ENCODE results near the gene OTUD5. TPM values are rescaled to one million over a fixed set of nuclear protein-coding genes. Genes with fewer than 3 reads are reported as not detected.

Gene OTUD5
- total and polyA plus RNA-seq, 2 donors from 2014 or later = 40.2 to 56.2 TPM

Other genes with a start within 250 kb of the OTUD5 start
- 0.94 TPM for gene GLOD5, start 195.9 kb downstream of the OTUD5 start, total RNA-seq
- gene GLOD5, start 195.9 kb downstream of the OTUD5 start, polyA plus RNA-seq (ENCODE audit: insufficient read depth, low read depth, low replicate concordance) = 12.6 TPM
- gene GATA1, start 171.0 kb downstream of the OTUD5 start, total RNA-seq = 0.60 TPM
- gene GATA1, start 171.0 kb downstream of the OTUD5 start, polyA plus RNA-seq (ENCODE audit: insufficient read depth, low read depth, low replicate concordance) = not detected
- 96.9 TPM for gene HDAC6, start 155.5 kb downstream of the OTUD5 start, total RNA-seq
- 123 TPM for gene HDAC6, start 155.5 kb downstream of the OTUD5 start, polyA plus RNA-seq (ENCODE audit: insufficient read depth, low read depth, low replicate concordance)
- 0.19 TPM for gene ERAS, start 131.1 kb downstream of the OTUD5 start, total RNA-seq
- 0.43 TPM for gene ERAS, start 131.1 kb downstream of the OTUD5 start, polyA plus RNA-seq (ENCODE audit: insufficient read depth, low read depth, low replicate concordance)
- 131 TPM for gene PCSK1N, start 122.0 kb downstream of the OTUD5 start, total RNA-seq
- 331 TPM for gene PCSK1N, start 122.0 kb downstream of the OTUD5 start, polyA plus RNA-seq (ENCODE audit: insufficient read depth, low read depth, low replicate concordance)
- 44.8 TPM for gene TIMM17B, start 59.8 kb downstream of the OTUD5 start, total RNA-seq
- gene TIMM17B, start 59.8 kb downstream of the OTUD5 start, polyA plus RNA-seq (ENCODE audit: insufficient read depth, low read depth, low replicate concordance) = 109 TPM
- gene PQBP1, start 59.7 kb downstream of the OTUD5 start, total RNA-seq = 61.3 TPM
- 93.4 TPM for gene PQBP1, start 59.7 kb downstream of the OTUD5 start, polyA plus RNA-seq (ENCODE audit: insufficient read depth, low read depth, low replicate concordance)
- gene SLC35A2, start 46.0 kb downstream of the OTUD5 start, total RNA-seq = 34.2 TPM
- 29.3 TPM for gene SLC35A2, start 46.0 kb downstream of the OTUD5 start, polyA plus RNA-seq (ENCODE audit: insufficient read depth, low read depth, low replicate concordance)
- 29.6 TPM for gene PIM2, start 38.6 kb downstream of the OTUD5 start, total RNA-seq
- gene PIM2, start 38.6 kb downstream of the OTUD5 start, polyA plus RNA-seq (ENCODE audit: insufficient read depth, low read depth, low replicate concordance) = 8.7 TPM
- 2.2 TPM for gene KCND1, start 14.2 kb upstream of the OTUD5 start, total RNA-seq
- 0.92 TPM for gene KCND1, start 14.2 kb upstream of the OTUD5 start, polyA plus RNA-seq (ENCODE audit: insufficient read depth, low read depth, low replicate concordance)
- gene GRIPAP1, start 44.7 kb upstream of the OTUD5 start, total RNA-seq = 52.8 TPM
- 24.0 TPM for gene GRIPAP1, start 44.7 kb upstream of the OTUD5 start, polyA plus RNA-seq (ENCODE audit: insufficient read depth, low read depth, low replicate concordance)
- gene TFE3, start 85.8 kb upstream of the OTUD5 start, total RNA-seq = 47.3 TPM
- 32.8 TPM for gene TFE3, start 85.8 kb upstream of the OTUD5 start, polyA plus RNA-seq (ENCODE audit: insufficient read depth, low read depth, low replicate concordance)
- 13.7 TPM for gene CCDC120, start 101.4 kb upstream of the OTUD5 start, total RNA-seq
- gene CCDC120, start 101.4 kb upstream of the OTUD5 start, polyA plus RNA-seq (ENCODE audit: insufficient read depth, low read depth, low replicate concordance) = 5.2 TPM
- 24.0 TPM for gene PRAF2, start 116.4 kb upstream of the OTUD5 start, total RNA-seq
- 47.9 TPM for gene PRAF2, start 116.4 kb upstream of the OTUD5 start, polyA plus RNA-seq (ENCODE audit: insufficient read depth, low read depth, low replicate concordance)
- gene WDR45, start 122.3 kb upstream of the OTUD5 start, total RNA-seq = 67.4 TPM
- 72.4 TPM for gene WDR45, start 122.3 kb upstream of the OTUD5 start, polyA plus RNA-seq (ENCODE audit: insufficient read depth, low read depth, low replicate concordance)
- 20.4 TPM for gene GPKOW, start 166.1 kb upstream of the OTUD5 start, total RNA-seq
- 21.4 TPM for gene GPKOW, start 166.1 kb upstream of the OTUD5 start, polyA plus RNA-seq (ENCODE audit: insufficient read depth, low read depth, low replicate concordance)
- gene MAGIX, start 205.2 kb upstream of the OTUD5 start, total RNA-seq = 11.6 TPM
- gene MAGIX, start 205.2 kb upstream of the OTUD5 start, polyA plus RNA-seq (ENCODE audit: insufficient read depth, low read depth, low replicate concordance) = 34.0 TPM
- gene PLP2, start 214.3 kb upstream of the OTUD5 start, total RNA-seq = 139 TPM
- gene PLP2, start 214.3 kb upstream of the OTUD5 start, polyA plus RNA-seq (ENCODE audit: insufficient read depth, low read depth, low replicate concordance) = 58.6 TPM
- gene PRICKLE3, start 228.8 kb upstream of the OTUD5 start, total RNA-seq = 11.6 TPM
- gene PRICKLE3, start 228.8 kb upstream of the OTUD5 start, polyA plus RNA-seq (ENCODE audit: insufficient read depth, low read depth, low replicate concordance) = 3.4 TPM
- 4.0 TPM for gene SYP, start 242.6 kb upstream of the OTUD5 start, total RNA-seq
- 7.2 TPM for gene SYP, start 242.6 kb upstream of the OTUD5 start, polyA plus RNA-seq (ENCODE audit: insufficient read depth, low read depth, low replicate concordance)